ENCODE measurements around the gene CELA2B.
"Not testable (repeated sequence)": the region's sequence is repeated elsewhere in the genome, so short reads cannot be mapped to it uniquely, and the experiment has no call there.

The CELA2B gene

DNA sequence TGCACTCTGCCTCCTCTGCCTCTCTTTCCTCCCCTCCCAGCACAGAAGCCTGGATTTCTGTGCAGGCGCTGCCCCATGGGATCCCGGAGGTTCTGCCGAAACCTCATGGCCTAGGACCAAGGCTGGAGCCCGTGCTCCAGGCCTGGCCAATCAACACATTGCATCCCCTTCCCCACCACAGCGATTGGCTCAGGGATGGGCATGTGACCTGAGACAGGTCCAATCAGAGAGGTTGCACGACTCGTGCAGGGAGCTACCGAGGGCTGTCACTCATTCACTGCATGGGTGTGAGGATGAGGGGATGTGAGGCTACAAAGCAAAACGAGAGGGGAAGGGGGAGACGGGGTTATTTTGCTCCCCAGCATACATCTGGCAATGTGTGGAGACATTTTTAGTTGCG is 3.3 kb upstream of the CELA2B start:
- Histone ChIP-seq H3K36me3 (ENCODE audit: control insufficient read depth, insufficient read depth, low read length, severe bottlenecking) (no peaks in the 10 kb centered on the region), H3K4me3 (ENCODE audit: low read length) (no peak overlapping the region), H3K4me1 (ENCODE audit: control insufficient read depth, insufficient read depth, low read length) (no peaks in the 10 kb centered on the region), H3K9ac (ENCODE audit: low read length) (no peak overlapping the region), H3K27me3 (replicated peaks; ENCODE audit: control insufficient read depth, insufficient read depth, low read length) (no peaks in the 10 kb centered on the region), H3K9me3 (ENCODE audit: control insufficient read depth, low read length) (peaks cover 8% of the 10 kb centered on the region)
- DNase-seq (ENCODE audit: low read depth) = no peak

DNA sequence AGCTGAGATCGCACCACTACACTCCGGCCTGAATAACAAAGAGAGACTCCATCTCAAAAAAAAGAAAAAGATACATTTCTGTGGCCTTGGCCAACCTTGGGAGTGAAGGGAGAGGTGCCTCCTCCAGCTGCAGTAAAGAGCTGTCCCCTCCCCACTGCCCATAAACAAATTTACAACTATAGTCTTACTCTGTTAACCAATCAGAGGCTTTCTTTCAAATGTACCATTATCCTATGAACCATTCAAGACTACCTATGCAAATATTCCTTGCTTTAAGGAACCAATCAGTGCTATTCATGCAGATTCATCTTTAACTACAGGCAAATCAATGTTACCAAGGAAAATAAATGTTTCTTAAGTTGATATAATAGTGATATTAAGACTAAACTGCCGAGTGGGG is 1.0 kb downstream of the CELA2B start:
- Histone ChIP-seq H3K36me3 (ENCODE audit: control insufficient read depth, insufficient read depth, low read length, severe bottlenecking) (no peaks in the 10 kb centered on the region), H3K9me3 (ENCODE audit: control insufficient read depth, low read length) (no peaks in the 10 kb centered on the region)
- DNase-seq (ENCODE audit: low read depth) = no peak

DNA sequence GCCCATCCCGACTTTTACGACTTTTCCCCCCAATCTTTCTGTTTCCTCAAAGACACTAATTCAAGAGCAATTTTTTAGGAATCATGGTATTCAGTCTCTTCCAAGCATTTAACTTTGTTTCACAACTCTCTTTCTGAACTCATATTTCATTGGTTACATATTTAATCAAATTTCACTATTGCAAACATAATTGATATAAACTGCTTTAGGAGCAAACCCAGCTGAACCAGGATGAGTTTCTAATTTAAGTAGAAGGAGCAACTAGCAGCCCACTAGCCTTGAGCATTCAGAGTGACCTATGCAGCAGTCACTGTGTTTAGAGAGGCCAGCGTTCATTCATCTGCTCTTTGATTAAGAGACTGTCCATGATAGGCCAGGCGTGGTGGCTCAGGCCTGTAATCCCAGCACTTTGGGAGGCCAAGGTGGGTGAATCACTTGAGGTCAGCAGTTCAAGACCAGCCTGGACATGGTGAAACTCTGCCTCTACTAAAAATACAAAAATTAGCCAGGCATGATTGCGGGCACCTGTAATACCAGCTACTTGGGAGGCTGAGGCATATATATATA is 1.8 kb downstream of the CELA2B start:
- no peak overlapping the region for H3K9ac ChIP-seq (ENCODE audit: low read length)
- no peaks in the 10 kb centered on the region for H3K27me3 ChIP-seq (replicated peaks; ENCODE audit: control insufficient read depth, insufficient read depth, low read length)
- no peaks in the 10 kb centered on the region for H3K36me3 ChIP-seq (ENCODE audit: control insufficient read depth, insufficient read depth, low read length, severe bottlenecking)
- no peaks in the 10 kb centered on the region for H3K4me1 ChIP-seq (ENCODE audit: control insufficient read depth, insufficient read depth, low read length)
- DNase-seq (ENCODE audit: low read depth) = no peak
- H3K9me3 ChIP-seq (ENCODE audit: control insufficient read depth, low read length) = no peaks in the 10 kb centered on the region
- H3K4me3 ChIP-seq (ENCODE audit: low read length) = no peak overlapping the region

More for the DNA sequence above, 1.0 kb downstream of the CELA2B start:
- H3K4me1 ChIP-seq (ENCODE audit: control insufficient read depth, insufficient read depth, low read length) = no peaks in the 10 kb centered on the region
- H3K9ac ChIP-seq (ENCODE audit: low read length) = no peak overlapping the region
- no peak overlapping the region for H3K4me3 ChIP-seq (ENCODE audit: low read length)
- no peaks in the 10 kb centered on the region for H3K27me3 ChIP-seq (replicated peaks; ENCODE audit: control insufficient read depth, insufficient read depth, low read length)

DNA sequence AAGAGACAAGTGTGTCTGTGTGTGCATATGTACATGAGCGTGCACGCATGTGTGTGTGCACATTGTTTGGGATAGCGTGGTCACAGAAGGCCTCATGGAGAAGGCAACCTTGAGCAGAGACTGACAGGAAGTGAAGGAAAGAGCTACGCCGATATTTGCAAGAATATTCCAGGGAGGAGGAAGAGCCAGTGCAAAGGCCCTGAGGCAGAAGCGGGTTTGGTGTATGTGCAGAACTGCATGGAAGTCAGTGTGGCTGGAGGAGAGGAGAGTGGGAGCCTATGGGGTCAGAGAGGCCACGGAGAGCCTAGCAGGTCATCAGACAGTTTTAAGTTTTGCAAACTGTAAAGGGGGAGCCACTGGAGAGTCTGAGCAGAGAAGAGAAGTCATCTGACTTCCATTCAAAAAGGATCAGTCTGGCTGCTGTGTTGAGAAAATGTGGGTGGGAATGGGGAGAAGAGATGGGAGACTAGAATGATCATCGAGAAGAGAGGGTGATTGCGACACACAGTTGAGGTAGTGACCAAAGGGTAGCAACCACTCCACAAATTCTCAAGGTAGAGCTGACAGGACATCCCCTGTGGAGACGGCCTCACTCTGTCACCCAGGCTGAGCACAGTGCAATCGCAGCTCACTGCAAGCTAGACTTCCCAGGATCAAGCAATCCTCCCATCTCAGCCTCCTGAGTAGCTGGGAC is 3.9 kb downstream of the CELA2B start:
- Histone ChIP-seq H3K27me3 (replicated peaks; ENCODE audit: control insufficient read depth, insufficient read depth, low read length) (no peaks in the 10 kb centered on the region), H3K36me3 (ENCODE audit: control insufficient read depth, insufficient read depth, low read length, severe bottlenecking) (no peaks in the 10 kb centered on the region), H3K4me1 (ENCODE audit: control insufficient read depth, insufficient read depth, low read length) (no peaks in the 10 kb centered on the region), H3K9ac (ENCODE audit: low read length) (no peak overlapping the region), H3K4me3 (ENCODE audit: low read length) (no peak overlapping the region), H3K9me3 (ENCODE audit: control insufficient read depth, low read length) (no peaks in the 10 kb centered on the region)
- DNase-seq (ENCODE audit: low read depth) = no peak

DNA sequence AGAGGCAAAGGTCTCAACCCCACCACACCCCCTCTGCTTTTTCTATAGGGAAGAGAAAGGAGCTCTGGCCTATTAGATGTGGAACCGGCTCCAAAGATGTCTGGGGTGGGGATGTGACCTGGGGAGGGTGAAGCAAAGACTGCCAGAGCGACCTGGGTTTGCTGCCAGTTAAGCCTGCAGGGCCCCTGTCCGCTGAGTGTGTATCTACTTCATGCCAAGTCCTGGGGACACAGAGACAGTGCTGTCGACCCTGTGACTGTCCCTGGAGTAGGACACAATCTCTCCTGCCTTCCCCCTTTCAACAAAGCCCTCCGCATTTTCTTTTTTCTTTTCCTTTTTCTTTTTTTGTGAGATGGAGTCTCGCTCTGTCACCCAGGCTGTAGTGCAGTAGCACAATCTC is 6.6 kb downstream of the CELA2B start:
- H3K4me3 ChIP-seq (ENCODE audit: low read length) = not testable (repeated sequence)

DNA sequence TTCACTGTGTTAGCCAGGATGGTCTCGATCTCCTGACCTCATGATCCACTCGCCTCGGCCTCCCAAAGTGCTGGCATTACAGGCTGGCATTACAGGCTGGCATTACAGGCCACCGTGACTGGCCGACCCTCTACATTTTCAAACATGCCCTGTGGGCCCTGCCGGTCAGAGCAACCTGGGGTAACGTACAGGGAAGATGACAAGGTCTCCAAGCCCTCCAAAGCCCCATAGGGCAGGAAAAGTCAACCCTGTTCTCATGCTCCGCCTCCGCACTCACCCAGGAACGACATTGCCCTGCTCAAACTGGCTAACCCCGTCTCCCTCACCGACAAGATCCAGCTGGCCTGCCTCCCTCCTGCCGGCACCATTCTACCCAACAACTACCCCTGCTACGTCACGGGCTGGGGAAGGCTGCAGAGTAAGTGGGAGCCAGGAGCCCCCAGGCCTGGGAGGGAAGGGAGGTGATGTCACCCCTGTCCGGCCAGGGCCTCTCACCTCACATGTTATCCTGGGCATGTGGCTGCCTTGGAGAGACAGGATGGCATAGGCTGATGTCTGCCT is 7.2 kb downstream of the CELA2B start:
- not testable (repeated sequence) for H3K27me3 ChIP-seq (replicated peaks; ENCODE audit: control insufficient read depth, insufficient read depth, low read length); H3K9ac ChIP-seq (ENCODE audit: low read length); DNase-seq (ENCODE audit: low read depth); H3K9me3 ChIP-seq (ENCODE audit: control insufficient read depth, low read length); H3K4me3 ChIP-seq (ENCODE audit: low read length); H3K36me3 ChIP-seq (ENCODE audit: control insufficient read depth, insufficient read depth, low read length, severe bottlenecking); H3K4me1 ChIP-seq (ENCODE audit: control insufficient read depth, insufficient read depth, low read length)

More for the DNA sequence above, 6.6 kb downstream of the CELA2B start:
- H3K36me3 ChIP-seq (ENCODE audit: control insufficient read depth, insufficient read depth, low read length, severe bottlenecking); H3K27me3 ChIP-seq (replicated peaks; ENCODE audit: control insufficient read depth, insufficient read depth, low read length); H3K4me1 ChIP-seq (ENCODE audit: control insufficient read depth, insufficient read depth, low read length); H3K9me3 ChIP-seq (ENCODE audit: control insufficient read depth, low read length); DNase-seq (ENCODE audit: low read depth); H3K9ac ChIP-seq (ENCODE audit: low read length): not testable (repeated sequence)

DNA sequence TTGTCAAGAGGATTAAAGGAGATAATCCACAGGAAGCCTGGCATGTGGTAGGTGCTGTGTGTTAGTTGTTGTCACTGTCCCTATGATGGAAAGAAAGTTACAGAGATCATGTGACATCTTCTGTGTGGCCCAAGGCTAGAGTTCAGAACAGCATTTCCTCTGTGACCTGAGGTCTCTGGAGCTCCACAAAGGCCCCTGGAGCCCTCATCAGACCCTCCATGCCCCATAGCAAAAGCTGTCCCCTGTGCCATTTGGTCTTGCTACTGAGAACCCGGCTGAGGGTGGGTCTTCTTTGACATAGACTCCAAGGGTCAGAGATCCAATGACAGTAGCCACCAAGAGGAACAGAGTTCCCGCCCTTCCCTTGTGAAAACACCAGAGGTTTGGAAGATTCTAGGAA is 8.1 kb downstream of the CELA2B start:
- Histone ChIP-seq H3K9ac (ENCODE audit: low read length) (no peak overlapping the region), H3K27me3 (replicated peaks; ENCODE audit: control insufficient read depth, insufficient read depth, low read length) (no peaks in the 10 kb centered on the region), H3K4me3 (ENCODE audit: low read length) (no peak overlapping the region), H3K9me3 (ENCODE audit: control insufficient read depth, low read length) (no peaks in the 10 kb centered on the region), H3K4me1 (ENCODE audit: control insufficient read depth, insufficient read depth, low read length) (no peaks in the 10 kb centered on the region), H3K36me3 (ENCODE audit: control insufficient read depth, insufficient read depth, low read length, severe bottlenecking) (no peaks in the 10 kb centered on the region)
- no peak for DNase-seq (ENCODE audit: low read depth)

DNA sequence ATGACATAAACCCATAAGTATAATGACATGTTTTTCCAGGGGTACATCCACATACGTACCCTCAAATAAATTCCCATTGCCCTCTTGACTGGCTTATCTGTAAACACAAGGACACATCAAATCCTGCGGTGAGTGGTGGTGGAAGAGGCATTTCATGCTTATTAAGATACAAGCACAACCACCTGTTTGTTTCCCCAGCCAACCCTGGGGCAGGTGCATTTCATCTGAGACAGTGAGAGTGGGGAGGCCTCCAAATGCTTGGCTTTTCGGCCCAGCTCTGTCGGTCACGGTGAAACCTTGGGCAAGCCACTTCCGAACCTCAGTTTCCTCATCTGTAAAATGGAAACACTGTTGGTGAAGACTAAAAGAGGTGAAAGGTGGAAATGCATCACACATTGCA is 8.5 kb downstream of the CELA2B start:
- H3K9me3 ChIP-seq (ENCODE audit: control insufficient read depth, low read length); H3K4me3 ChIP-seq (ENCODE audit: low read length); H3K27me3 ChIP-seq (replicated peaks; ENCODE audit: control insufficient read depth, insufficient read depth, low read length); DNase-seq (ENCODE audit: low read depth); H3K4me1 ChIP-seq (ENCODE audit: control insufficient read depth, insufficient read depth, low read length); H3K9ac ChIP-seq (ENCODE audit: low read length); H3K36me3 ChIP-seq (ENCODE audit: control insufficient read depth, insufficient read depth, low read length, severe bottlenecking): not testable (repeated sequence)

DNA sequence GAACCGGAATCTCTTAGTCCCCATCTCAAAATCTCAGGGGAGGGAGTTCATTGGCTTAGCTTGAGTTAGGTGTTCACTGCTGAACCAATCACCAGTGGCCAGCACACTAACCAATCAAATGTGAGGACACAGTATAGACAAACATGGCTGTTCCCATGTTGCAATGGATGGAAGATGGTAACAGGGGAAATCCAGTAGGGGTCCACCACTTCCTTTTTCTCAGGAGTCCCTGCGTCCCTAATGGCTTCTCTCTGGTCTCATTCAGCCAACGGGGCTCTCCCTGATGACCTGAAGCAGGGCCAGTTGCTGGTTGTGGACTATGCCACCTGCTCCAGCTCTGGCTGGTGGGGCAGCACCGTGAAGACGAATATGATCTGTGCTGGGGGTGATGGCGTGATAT is 9.7 kb downstream of the CELA2B start:
- no peaks in the 10 kb centered on the region for H3K9me3 ChIP-seq (ENCODE audit: control insufficient read depth, low read length)
- H3K36me3 ChIP-seq (ENCODE audit: control insufficient read depth, insufficient read depth, low read length, severe bottlenecking) = no peaks in the 10 kb centered on the region
- H3K27me3 ChIP-seq (replicated peaks; ENCODE audit: control insufficient read depth, insufficient read depth, low read length) = no peaks in the 10 kb centered on the region
- no peak overlapping the region for H3K4me3 ChIP-seq (ENCODE audit: low read length)
- H3K9ac ChIP-seq (ENCODE audit: low read length) = no peak overlapping the region
- H3K4me1 ChIP-seq (ENCODE audit: control insufficient read depth, insufficient read depth, low read length) = no peaks in the 10 kb centered on the region
- no peak for DNase-seq (ENCODE audit: low read depth)

DNA sequence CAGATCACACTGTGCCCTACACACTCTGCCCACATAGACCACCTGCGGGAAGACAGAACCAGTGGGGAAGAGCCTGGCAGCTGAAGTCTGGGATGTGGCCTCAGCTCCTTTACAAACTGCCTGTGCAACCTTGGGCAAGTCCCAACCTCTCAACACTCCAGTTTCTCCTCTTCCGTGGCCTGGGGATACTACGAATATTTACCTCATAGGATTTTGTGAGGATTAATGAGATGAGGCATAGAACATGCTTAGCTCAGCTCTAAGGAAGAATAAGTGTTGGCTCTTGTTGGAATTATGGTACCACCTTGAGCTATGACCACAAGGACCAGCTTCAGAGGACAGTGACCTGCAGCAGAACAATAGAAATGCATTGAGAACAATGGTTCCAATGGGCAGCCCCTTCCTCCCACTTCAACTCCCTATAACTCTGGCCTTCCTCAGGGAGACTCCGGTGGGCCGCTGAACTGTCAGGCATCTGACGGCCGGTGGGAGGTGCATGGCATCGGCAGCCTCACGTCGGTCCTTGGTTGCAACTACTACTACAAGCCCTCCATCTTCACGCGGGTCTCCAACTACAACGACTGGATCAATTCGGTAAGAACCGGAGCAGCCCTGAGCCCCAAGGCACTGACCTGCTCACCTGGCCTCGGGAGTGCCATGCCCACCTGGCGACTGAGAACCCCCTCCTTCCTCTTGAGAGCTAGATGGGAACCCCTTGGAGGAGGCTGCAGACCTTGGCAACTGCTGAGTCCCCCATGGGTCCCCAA is 11.1 kb downstream of the CELA2B start:
- not testable (repeated sequence) for H3K4me1 ChIP-seq (ENCODE audit: control insufficient read depth, insufficient read depth, low read length); DNase-seq (ENCODE audit: low read depth); H3K9ac ChIP-seq (ENCODE audit: low read length); H3K9me3 ChIP-seq (ENCODE audit: control insufficient read depth, low read length); H3K36me3 ChIP-seq (ENCODE audit: control insufficient read depth, insufficient read depth, low read length, severe bottlenecking); H3K4me3 ChIP-seq (ENCODE audit: low read length); H3K27me3 ChIP-seq (replicated peaks; ENCODE audit: control insufficient read depth, insufficient read depth, low read length)

DNA sequence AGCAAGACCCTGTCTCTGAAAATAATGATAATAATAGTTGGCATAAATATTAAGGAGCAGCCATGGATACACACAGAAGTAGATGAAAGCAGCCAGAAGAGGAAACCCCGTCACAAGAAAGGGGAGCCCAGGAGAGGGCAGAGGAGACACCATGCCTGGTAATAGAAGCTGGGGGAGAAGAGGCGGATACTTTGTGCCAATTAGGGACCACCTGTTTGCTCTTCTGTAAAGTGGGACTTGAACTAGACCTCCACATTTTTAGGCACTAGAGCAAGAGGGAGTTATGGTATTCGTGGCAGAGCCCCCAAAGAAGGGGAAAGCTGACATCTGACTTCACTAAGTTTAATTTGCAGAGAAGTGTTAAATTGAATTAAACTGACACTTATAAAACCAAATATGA is 12.5 kb downstream of the CELA2B start:
- Histone ChIP-seq H3K9ac (ENCODE audit: low read length) (no peak overlapping the region), H3K9me3 (ENCODE audit: control insufficient read depth, low read length) (no peaks in the 10 kb centered on the region), H3K36me3 (ENCODE audit: control insufficient read depth, insufficient read depth, low read length, severe bottlenecking) (peaks cover 4% of the 10 kb centered on the region), H3K4me3 (ENCODE audit: low read length) (no peak overlapping the region), H3K27me3 (replicated peaks; ENCODE audit: control insufficient read depth, insufficient read depth, low read length) (no peaks in the 10 kb centered on the region), H3K4me1 (ENCODE audit: control insufficient read depth, insufficient read depth, low read length) (no peaks in the 10 kb centered on the region)
- no peak for DNase-seq (ENCODE audit: low read depth)
